HEK293 (cell line): ENCODE measurements around the gene TUBG1.

Source experiments
- GLIS1 ChIP-seq: fragments of 450-650 bp; formaldehyde crosslinking; IDR thresholded peaks from 2 replicates; pipeline ENCODE4 v1.5.1; 2016; ENCODE audit warnings: missing biosample characterization, missing genetic modification characterization
- INSM2 ChIP-seq: fragments of 450-650 bp; formaldehyde crosslinking; IDR thresholded peaks from 2 replicates; pipeline ENCODE4 v1.5.1; 2016; ENCODE audit warnings: missing biosample characterization, missing genetic modification characterization
- KLF1 ChIP-seq: fragments of 450-650 bp; formaldehyde crosslinking; IDR thresholded peaks from 2 replicates; pipeline ENCODE4 v1.5.1; 2016; ENCODE audit warnings: missing biosample characterization, missing genetic modification characterization
- KLF10 ChIP-seq: fragments of 450-650 bp; IDR thresholded peaks from 2 replicates; pipeline ENCODE4 v1.5.1; 2018; ENCODE audit warnings: missing biosample characterization, mild to moderate bottlenecking, missing genetic modification characterization
- KLF8 ChIP-seq: fragments of 450-650 bp; formaldehyde crosslinking; IDR thresholded peaks from 2 replicates; pipeline ENCODE4 v1.5.1; 2016; ENCODE audit warnings: missing biosample characterization, missing genetic modification characterization
- MYNN ChIP-seq: fragments of 450-650 bp; formaldehyde crosslinking; IDR thresholded peaks from 2 replicates; pipeline ENCODE4 v1.5.1; 2016; ENCODE audit warnings: missing biosample characterization, missing genetic modification characterization, borderline replicate concordance
- TRIM28 ChIP-seq: IDR thresholded peaks from 2 replicates; pipeline ENCODE4 v1.6.1; 2011; ENCODE audit warnings: low read length, control low read depth, borderline replicate concordance
- ZBTB1 ChIP-seq: fragments of 450-650 bp; formaldehyde crosslinking; IDR thresholded peaks from 2 replicates; pipeline ENCODE4 v1.5.1; 2016; ENCODE audit warnings: missing biosample characterization, missing genetic modification characterization
- ZBTB11 ChIP-seq: fragments of 450-650 bp; formaldehyde crosslinking; conservative IDR thresholded peaks from 2 replicates; pipeline ENCODE4 v1.5.1; 2016; ENCODE audit warnings: low read depth, missing biosample characterization, missing genetic modification characterization
- ZBTB17 ChIP-seq: fragments of 450-650 bp; formaldehyde crosslinking; IDR thresholded peaks from 2 replicates; pipeline ENCODE4 v1.5.1; 2016; ENCODE audit warnings: missing biosample characterization, missing genetic modification characterization
- ZBTB6 ChIP-seq: fragments of 450-650 bp; formaldehyde crosslinking; IDR thresholded peaks from 2 replicates; pipeline ENCODE4 v1.5.1; 2017; ENCODE audit warnings: missing biosample characterization, missing genetic modification characterization
- ZNF18 ChIP-seq: fragments of 450-650 bp; formaldehyde crosslinking; IDR thresholded peaks from 2 replicates; pipeline ENCODE4 v1.5.1; 2016; ENCODE audit warnings: missing biosample characterization, missing genetic modification characterization
- ZNF26 ChIP-seq: fragments of 450-650 bp; formaldehyde crosslinking; IDR thresholded peaks from 2 replicates; pipeline ENCODE4 v1.5.1; 2016; ENCODE audit warnings: missing biosample characterization, missing genetic modification characterization
- ZNF280C ChIP-seq: fragments of 450-650 bp; formaldehyde crosslinking; IDR thresholded peaks from 2 replicates; pipeline ENCODE4 v1.5.1; 2016; ENCODE audit warnings: missing biosample characterization, missing genetic modification characterization
- ZNF302 ChIP-seq: fragments of 450-650 bp; formaldehyde crosslinking; IDR thresholded peaks from 2 replicates; pipeline ENCODE4 v1.5.1; 2016; ENCODE audit warnings: missing biosample characterization, missing genetic modification characterization, low read depth
- ZNF391 ChIP-seq: fragments of 450-650 bp; formaldehyde crosslinking; IDR thresholded peaks from 2 replicates; pipeline ENCODE4 v1.5.1; 2016; ENCODE audit warnings: low read depth, missing biosample characterization, missing genetic modification characterization, borderline replicate concordance
- ZNF416 ChIP-seq: fragments of 450-650 bp; formaldehyde crosslinking; IDR thresholded peaks from 2 replicates; pipeline ENCODE4 v1.5.1; 2016; ENCODE audit warnings: missing biosample characterization, missing genetic modification characterization
- ZNF449 ChIP-seq: fragments of 450-650 bp; formaldehyde crosslinking; IDR thresholded peaks from 2 replicates; pipeline ENCODE4 v1.5.1; 2017; ENCODE audit warnings: missing biosample characterization, mild to moderate bottlenecking, missing genetic modification characterization, moderate library complexity
- ZNF501 ChIP-seq: fragments of 450-650 bp; formaldehyde crosslinking; IDR thresholded peaks from 2 replicates; pipeline ENCODE4 v1.5.1; 2016; ENCODE audit warnings: missing biosample characterization, missing genetic modification characterization
- ZNF521 ChIP-seq: fragments of 450-650 bp; formaldehyde crosslinking; IDR thresholded peaks from 2 replicates; pipeline ENCODE4 v1.5.1; 2017; ENCODE audit warnings: missing biosample characterization, mild to moderate bottlenecking, missing genetic modification characterization
- ZNF561 ChIP-seq: fragments of 450-650 bp; IDR thresholded peaks from 2 replicates; pipeline ENCODE4 v1.5.1; 2018; ENCODE audit warnings: missing biosample characterization, missing genetic modification characterization, borderline replicate concordance
- ZNF571 ChIP-seq: fragments of 450-650 bp; formaldehyde crosslinking; IDR thresholded peaks from 2 replicates; pipeline ENCODE4 v1.5.0; 2017; ENCODE audit warnings: missing biosample characterization, missing genetic modification characterization
- ZNF660 ChIP-seq: fragments of 450-650 bp; IDR thresholded peaks from 2 replicates; pipeline ENCODE4 v1.5.1; 2018; ENCODE audit warnings: missing biosample characterization, mild to moderate bottlenecking, missing genetic modification characterization
- ZNF768 ChIP-seq: fragments of 450-650 bp; formaldehyde crosslinking; IDR thresholded peaks from 2 replicates; pipeline ENCODE4 v1.5.1; 2018; ENCODE audit warnings: missing biosample characterization, mild to moderate bottlenecking, missing genetic modification characterization
- ZNF791 ChIP-seq: fragments of 450-650 bp; formaldehyde crosslinking; IDR thresholded peaks from 2 replicates; pipeline ENCODE4 v1.5.1; 2016; ENCODE audit warnings: missing biosample characterization, missing genetic modification characterization
- ZNF837 ChIP-seq: fragments of 450-650 bp; formaldehyde crosslinking; IDR thresholded peaks from 2 replicates; pipeline ENCODE4 v1.5.1; 2016; ENCODE audit warnings: missing biosample characterization, missing genetic modification characterization
- ZXDB ChIP-seq: fragments of 450-650 bp; formaldehyde crosslinking; IDR thresholded peaks from 2 replicates; pipeline ENCODE4 v1.5.1; 2016; ENCODE audit warnings: missing biosample characterization, missing genetic modification characterization

TUBG1 gene

GRCh38 chr17:42566883-42567573, 42.5 kb upstream of the TUBG1 start, which contains the start of gene MLX (continued):
- TF ChIP-seq ZBTB11 (tag by site-specific recombination) (peak; percentile 88), ZNF837 (tag by site-specific recombination) (no peak), ZNF26 (no peak), ZNF391 (tag by site-specific recombination) (0 out of 2 replicates have a peak, but pooled peaks have one; percentile 43), KLF1 (tag by site-specific recombination) (peak; percentile 90), ZNF280C (tag by site-specific recombination) (no peak), TRIM28 (no peak), ZNF18 (tag by site-specific recombination) (no peak), ZNF791 (no peak), ZNF660 (tag by site-specific recombination) (peak; percentile 41; the same call in 1 of the 2 replicates), MYNN (no peak), ZBTB1 (tag by site-specific recombination) (no peak), ZNF561 (tag by site-specific recombination) (no peak; the same call in 1 of the 2 replicates), ZNF449 (tag by site-specific recombination) (no peak; the same call in 1 of the 2 replicates), INSM2 (peak; percentile 38; the same call in 1 of the 2 replicates), ZNF571 (tag by site-specific recombination) (no peak), ZNF302 (tag by site-specific recombination) (no peak), ZXDB (tag by site-specific recombination) (no peak), ZNF768 (tag by site-specific recombination) (no peak), KLF10 (tag by site-specific recombination) (0 out of 2 replicates have a peak, but pooled peaks have one; percentile 39), ZBTB17 (tag by site-specific recombination) (peak; percentile 4; the same call in 1 of the 2 replicates), KLF8 (tag by site-specific recombination) (peak; percentile 69), ZBTB6 (tag by site-specific recombination) (peak; percentile 93), ZNF501 (peak; percentile 43; the same call in 1 of the 2 replicates), GLIS1 (tag by site-specific recombination) (peak; percentile 94), ZNF416 (no peak), ZNF521 (no peak)
